H4 (cell line): ENCODE results near the gene NES. TPM values are rescaled to one million over a fixed set of nuclear protein-coding genes. Genes with fewer than 3 reads are reported as not detected.

ENCODE experiments used
- DNase-seq: peaks from one replicate; pipeline ENCODE4 v3.0.0-alpha.2; 2015; ENCODE audit warnings: low spot score
- total RNA-seq: library from RNA; depleted of rRNA; stranded (reverse); fragments of >200 nt; shearing (Covaris generic); gene quantifications from 2 replicates; pipeline ENCODE4 v1.2.3, GENCODE V29; 2014

Gene NES
- total RNA-seq, 1 experiment from 2014 or later = 0.48 TPM

- peak; percentile 47 for DNase-seq
Measured at GRCh38 chr1:156664046-156664766, 13.0 kb downstream of the NES start.

GRCh38 chr1:156663178-156663577 is 14.0 kb downstream of the NES start:
- DNase-seq = no peak

GRCh38 chr1:156662800-156663055 is 14.5 kb downstream of the NES start:
- no peak for DNase-seq

DNA sequence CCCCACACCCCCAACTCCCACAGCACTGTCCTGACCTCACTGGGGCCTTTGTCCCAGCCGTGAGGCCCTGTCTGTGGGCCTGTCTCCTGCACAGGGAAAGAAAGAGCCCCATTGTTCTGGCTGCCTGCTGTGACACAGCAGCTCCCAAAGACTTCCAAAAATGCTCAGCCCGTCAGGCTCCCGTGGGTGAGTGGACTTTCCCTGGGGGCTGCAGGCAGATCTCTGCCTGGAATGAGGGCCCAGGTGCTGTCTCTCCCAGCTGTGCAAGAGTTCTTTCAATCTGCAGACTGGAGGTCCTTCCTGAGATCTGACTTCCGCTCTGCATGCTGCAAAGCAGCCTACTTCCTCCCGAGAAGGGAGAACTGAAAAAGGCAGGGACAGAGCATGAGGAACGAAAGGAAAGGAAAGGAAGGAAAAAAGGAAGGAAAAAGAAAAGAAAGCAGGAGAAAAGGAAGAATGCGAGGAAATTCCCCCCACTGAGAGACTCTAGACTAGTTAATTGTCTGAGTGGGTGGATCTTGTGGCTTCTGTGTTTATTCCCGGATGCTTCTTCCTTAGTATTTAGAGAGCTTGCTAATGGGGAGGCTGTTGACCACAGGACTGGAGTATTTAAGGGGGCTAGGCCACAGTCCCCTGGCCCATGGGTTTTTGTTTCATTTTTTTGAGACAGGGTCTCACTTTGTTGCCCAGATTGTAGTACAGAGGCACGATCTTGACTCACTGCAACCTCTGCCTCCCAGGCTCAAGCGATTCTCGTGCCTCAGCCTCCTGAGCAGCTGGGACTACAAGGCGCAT is 15.0 kb downstream of the NES start:
- DNase-seq = peak; percentile 38

DNA sequence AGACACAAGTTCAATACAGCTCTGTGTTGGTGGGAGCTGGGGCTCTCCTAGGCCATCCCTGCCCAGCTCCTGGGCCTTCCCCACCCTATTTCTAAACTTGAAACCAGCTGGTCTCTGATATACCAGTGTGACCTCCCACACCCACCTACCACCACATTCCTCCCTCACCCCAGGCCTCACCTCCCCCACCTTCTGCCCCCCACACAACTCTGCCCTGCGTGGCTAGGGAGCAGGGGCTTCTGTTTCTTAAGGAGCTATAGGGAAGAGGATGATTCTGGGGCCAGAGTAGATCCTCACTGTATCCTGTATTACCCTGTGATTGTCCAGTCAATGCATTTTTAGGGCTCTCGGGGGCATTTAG is 16.5 kb downstream of the NES start:
- no peak for DNase-seq

- peak; percentile 94 for DNase-seq
Measured at GRCh38 chr1:156659988-156660751, 17.0 kb downstream of the NES start.

DNA sequence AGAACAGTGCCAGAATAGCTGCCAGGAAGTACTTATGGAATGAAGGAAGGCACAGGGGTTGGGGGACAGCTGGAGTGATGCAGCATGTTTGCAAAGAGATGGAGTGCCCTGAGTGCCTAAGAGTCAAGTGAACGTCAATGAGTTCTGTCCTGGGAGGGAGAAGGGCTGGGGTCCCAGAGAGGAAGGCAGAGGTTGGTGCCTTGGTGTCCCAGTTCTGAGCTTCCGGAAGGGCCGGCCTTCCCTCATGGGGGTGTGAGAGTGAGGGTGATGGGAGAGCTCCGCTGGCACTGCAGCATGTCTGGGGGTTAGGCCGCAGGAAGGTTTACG is 17.6 kb downstream of the NES start:
- DNase-seq = no peak

DNA sequence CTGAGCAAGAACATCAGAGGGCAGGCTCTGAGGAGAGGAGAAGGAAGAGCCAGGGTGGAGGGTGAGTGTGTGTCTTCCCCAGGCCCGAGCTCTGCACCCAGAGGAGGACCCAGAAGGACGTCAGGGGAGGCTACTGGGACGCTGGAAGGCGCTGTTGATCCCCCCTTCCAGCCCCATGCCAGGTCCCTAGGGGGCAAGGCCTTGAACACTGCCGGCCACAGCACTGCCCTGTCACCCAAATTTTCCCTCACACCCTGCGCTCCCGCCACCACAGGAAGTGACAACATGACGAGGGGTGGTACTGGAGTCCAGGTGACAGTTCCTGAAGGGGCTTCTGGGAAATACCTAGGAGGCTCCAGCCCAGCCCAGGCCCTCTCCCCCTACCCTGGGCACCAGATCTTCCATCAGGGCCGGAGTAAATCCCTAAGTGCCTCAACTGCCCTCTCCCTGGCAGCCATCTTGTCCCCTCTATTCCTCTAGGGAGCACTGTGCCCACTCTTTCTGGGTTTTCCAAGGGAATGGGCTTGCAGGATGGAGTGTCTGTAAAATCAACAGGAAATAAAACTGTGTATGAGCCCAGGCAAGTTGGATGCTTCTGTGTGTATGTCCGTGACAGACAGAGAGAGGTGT is 18.1 kb downstream of the NES start:
- DNase-seq = no peak

GRCh38 chr1:156658496-156658895 is 18.7 kb downstream of the NES start:
- no peak for DNase-seq

- DNase-seq = no peak
Measured at GRCh38 chr1:156657741-156658319, 19.4 kb downstream of the NES start.

DNA sequence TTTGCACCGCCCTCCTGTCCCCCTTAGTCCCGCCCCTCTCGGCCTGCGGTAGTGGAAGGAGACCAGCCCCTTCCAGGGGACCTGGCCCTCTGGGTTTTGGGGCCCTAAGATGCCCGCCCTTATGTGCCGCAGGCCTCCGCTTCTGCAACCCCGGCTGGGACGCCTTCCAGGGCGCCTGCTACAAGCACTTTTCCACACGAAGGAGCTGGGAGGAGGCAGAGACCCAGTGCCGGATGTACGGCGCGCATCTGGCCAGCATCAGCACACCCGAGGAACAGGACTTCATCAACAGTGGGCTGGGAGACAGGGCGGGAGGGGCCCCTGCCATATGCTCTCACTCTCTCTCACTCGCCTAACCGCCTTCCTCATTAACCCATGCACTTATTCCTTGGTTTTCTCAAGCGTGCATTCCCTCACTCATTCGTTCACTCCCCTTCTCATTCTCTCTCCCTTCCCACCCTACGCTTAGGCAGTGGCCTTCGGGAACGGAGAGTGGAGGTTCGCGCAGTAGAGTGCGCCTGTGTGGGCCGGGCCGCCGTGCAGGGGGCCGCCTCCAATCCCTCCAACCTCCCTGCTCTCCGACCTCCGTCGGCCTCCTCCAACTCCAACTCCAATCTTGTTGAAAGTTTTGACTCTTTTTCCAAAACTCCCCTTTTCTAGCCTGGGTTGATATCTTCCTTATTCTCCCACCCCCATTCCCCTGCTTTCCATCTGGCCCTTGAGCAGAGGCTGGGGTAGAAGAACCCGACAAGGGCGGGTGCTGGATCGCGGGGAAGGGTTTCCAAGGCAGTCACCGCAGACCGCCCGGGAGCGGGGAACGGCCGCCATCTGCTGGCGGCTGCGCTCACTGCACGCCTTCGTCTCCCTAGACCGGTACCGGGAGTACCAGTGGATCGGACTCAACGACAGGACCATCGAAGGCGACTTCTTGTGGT is 20.1 kb downstream of the NES start:
- DNase-seq = peak; percentile 38

DNA sequence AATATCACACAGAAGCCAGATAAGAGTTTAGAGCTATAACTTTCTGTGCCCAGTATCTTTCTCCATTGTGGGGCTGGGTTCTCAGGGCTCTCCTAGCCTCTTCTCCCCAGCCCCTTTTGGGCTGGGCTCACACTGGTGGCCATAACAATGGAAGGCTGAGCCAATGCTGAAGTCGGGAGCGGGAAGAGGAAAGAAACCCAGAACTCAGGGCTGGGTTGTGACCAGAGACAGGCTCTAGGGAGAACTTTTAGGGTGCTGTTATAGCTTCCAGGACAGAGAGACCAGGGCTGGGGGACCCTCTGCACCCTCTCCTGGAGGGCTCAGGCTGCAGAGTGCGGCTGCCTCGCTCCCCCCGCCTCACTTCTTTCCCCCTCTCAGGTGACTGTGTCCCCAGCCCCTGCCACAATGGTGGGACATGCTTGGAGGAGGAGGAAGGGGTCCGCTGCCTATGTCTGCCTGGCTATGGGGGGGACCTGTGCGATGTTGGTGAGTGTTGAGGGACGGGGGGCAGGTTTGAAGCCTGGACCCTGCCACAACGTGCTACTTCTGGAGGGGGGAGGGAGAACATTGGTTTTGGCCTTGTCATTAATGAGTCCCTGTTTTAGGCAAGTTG is 21.2 kb downstream of the NES start:
- DNase-seq = no peak

DNA sequence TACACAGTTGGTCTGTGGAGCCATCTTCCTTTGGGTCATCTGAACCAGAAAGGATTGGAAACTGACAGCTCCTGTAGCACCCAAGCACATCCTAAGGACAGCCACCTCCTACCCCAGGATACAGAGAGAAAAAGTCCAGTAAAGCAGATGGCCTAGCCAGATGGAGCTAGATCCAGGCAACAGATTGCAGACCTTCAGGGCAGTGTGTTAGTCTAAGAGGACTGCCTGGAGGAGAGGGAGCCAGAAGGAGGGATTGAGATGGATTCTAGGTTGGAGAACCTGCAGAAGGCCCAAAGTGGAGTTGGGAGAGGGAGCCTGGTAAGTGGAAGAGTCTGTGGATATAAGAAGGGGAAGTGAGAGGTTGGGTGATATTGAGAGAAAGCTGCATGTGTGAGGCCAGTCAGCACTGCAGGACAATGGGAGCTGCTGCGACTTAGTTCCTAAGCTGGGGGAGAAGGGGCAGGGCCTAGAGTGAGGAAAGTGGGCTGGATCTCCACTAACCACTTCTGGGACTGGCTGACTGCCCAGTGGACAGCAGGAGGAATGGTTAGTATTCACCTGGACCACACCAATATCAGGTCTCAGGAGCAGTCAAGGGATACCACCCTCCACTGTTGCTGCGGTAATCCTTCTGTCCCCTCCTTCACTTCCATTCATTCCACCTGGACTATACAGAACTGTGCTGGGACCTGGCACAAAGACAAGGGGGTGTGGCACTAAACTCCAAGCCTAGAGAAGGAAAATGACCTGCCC is 21.9 kb downstream of the NES start:
- no peak for DNase-seq

DNA sequence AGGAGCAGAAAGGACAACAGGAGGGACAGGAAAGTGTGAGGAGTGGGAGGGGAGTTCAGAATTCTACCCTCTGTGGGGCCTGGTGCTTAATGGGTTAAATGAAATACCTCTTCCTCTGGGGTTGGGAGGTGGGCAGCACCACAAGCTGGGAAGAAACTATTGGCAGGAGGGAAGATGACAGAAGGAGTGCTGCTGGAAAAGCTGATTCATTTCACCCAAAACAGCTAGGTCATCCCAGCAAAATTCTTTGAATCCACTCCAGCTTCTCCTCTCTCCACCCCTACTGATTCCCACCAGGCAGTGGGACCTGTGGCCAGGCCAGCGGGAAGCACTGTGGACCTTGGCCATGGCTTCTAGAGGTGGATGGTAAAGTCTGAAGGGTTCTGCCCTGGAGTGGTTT is 22.5 kb downstream of the NES start:
- DNase-seq = no peak

DNA sequence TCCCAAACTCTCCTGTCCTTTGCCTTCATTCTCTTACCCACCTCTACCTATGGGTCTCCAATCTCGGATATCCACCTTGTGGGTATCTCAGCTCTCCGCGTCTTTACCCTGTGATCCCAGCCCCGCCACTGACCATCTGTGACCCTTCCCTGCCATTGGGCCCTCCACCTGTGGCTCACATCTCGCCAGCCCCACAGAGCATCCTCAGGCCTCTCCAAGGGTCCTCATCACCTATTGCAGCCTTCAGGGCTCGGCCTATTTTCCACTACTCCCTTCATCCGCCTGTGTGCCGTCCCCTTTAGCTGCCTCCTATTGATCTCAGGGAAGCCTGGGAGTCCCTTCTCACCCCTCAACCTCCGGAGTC is 24.2 kb downstream of the NES start:
- no peak for DNase-seq

- DNase-seq = no peak
Measured at GRCh38 chr1:156652131-156652991, 24.8 kb downstream of the NES start.

- DNase-seq = no peak
Measured at GRCh38 chr1:156648951-156649350, 28.3 kb downstream of the NES start.

DNA sequence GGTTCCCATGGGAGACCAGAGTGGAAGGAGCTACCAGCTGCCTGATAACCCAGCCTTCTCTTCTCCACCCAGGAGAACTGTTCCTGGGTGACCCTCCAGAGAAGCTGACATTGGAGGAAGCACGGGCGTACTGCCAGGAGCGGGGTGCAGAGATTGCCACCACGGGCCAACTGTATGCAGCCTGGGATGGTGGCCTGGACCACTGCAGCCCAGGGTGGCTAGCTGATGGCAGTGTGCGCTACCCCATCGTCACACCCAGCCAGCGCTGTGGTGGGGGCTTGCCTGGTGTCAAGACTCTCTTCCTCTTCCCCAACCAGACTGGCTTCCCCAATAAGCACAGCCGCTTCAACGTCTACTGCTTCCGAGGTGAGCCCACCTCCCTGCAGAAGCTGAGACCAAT is 28.7 kb downstream of the NES start:
- DNase-seq = no peak

- no peak for DNase-seq
Measured at GRCh38 chr1:156647351-156647750, 29.9 kb downstream of the NES start.
